DOHH2 (cell line): Measurements from ENCODE around the gene SEMA3E.

Experiments
- H3F3A ChIP-seq: fragments of 200-600 bp; sonication (generic), shearing (Covaris generic); 2 replicates; pipeline ENCODE4 v1.6.0; 2016; ENCODE audit warnings: antibody characterized with exemption, mild to moderate bottlenecking; ENCODE audit not compliant: control insufficient read depth, insufficient read depth
- H3K27ac ChIP-seq: fragments of 200-600 bp; sonication (generic); 2 replicates; pipeline ENCODE4 v1.5.1; 2014; ENCODE audit warnings: low read depth, mild to moderate bottlenecking, low read length, moderate library complexity
- H3K27me3 ChIP-seq: fragments of 200-600 bp; sonication (generic); 2 replicates; pipeline ENCODE4 v1.6.1; 2014; ENCODE audit warnings: mild to moderate bottlenecking, low read length, mixed read lengths; ENCODE audit not compliant: control insufficient read depth
- H3K36me3 ChIP-seq: fragments of 200-600 bp; sonication (generic); 2 replicates; pipeline ENCODE4 v1.6.1; 2014; ENCODE audit warnings: mild to moderate bottlenecking, low read length, moderate library complexity, mixed read lengths; ENCODE audit not compliant: control insufficient read depth
- H3K4me1 ChIP-seq: fragments of 200-600 bp; sonication (generic); 2 replicates; pipeline ENCODE4 v1.6.1; 2014; ENCODE audit warnings: mild to moderate bottlenecking, low read length, mixed read lengths; ENCODE audit not compliant: control insufficient read depth
- H3K4me2 ChIP-seq: fragments of 200-600 bp; sonication (generic); 2 replicates; pipeline ENCODE4 v1.6.0; 2014; ENCODE audit warnings: mild to moderate bottlenecking, low read length, moderate library complexity
- H3K4me3 ChIP-seq: fragments of 200-600 bp; sonication (generic); 2 replicates; pipeline ENCODE4 v1.5.1; 2014; ENCODE audit warnings: mild to moderate bottlenecking, low read length, mixed read lengths
- H3K79me2 ChIP-seq: fragments of 200-600 bp; sonication (generic); 2 replicates; pipeline ENCODE4 v1.6.1; 2014; ENCODE audit warnings: mild to moderate bottlenecking, low read length, mixed read lengths; ENCODE audit not compliant: control insufficient read depth
- H3K9me2 ChIP-seq: fragments of 200-600 bp; sonication (generic); replicated peaks from 2 replicates; pipeline ENCODE4 v1.6.1; 2014; ENCODE audit warnings: mild to moderate bottlenecking, low read length, mixed read lengths; ENCODE audit not compliant: control insufficient read depth
- H3K9me3 ChIP-seq: fragments of 200-600 bp; sonication (generic); 2 replicates; pipeline ENCODE4 v1.6.1; 2014; ENCODE audit warnings: antibody characterized with exemption, low read length, mixed read lengths; ENCODE audit not compliant: control insufficient read depth, insufficient read depth
- H4K20me1 ChIP-seq: fragments of 200-600 bp; sonication (generic); 2 replicates; pipeline ENCODE4 v1.6.0; 2014; ENCODE audit warnings: low read depth, mild to moderate bottlenecking, antibody characterized with exemption, low read length, moderate library complexity; ENCODE audit not compliant: control insufficient read depth, insufficient read depth
- CTCF ChIP-seq: fragments of 200-600 bp; sonication (generic); IDR thresholded peaks from one replicate; pipeline ENCODE4 v1.5.1; 2014; ENCODE audit warnings: antibody characterized with exemption, mild to moderate bottlenecking, low read depth, low read length; ENCODE audit not compliant: poor library complexity, severe bottlenecking
- EZH2phosphoT487 ChIP-seq: fragments of 200-600 bp; sonication (generic); IDR thresholded peaks from 2 replicates; pipeline ENCODE4 v1.6.1; 2017; ENCODE audit warnings: borderline replicate concordance, mild to moderate bottlenecking, antibody characterized with exemption, low read length, moderate library complexity, mixed read lengths

The SEMA3E gene

GRCh38 chr7:83640240-83640639 is 8.7 kb downstream of the SEMA3E start:
- no peaks in the 10 kb centered on the region for H3K4me1 ChIP-seq
- H3K9me2 ChIP-seq: no peaks in the 10 kb centered on the region; the same call in 1 of the 2 replicates
- no peaks in the 10 kb centered on the region for H3K27me3 ChIP-seq
- H3K4me3 ChIP-seq: no peak overlapping the region
- no peaks in the 10 kb centered on the region for H3K36me3 ChIP-seq
- no peaks in the 10 kb centered on the region for H4K20me1 ChIP-seq
- H3K4me2 ChIP-seq: no peak overlapping the region
- H3F3A ChIP-seq: no peaks in the 10 kb centered on the region
- no peaks in the 10 kb centered on the region for H3K79me2 ChIP-seq
- no peaks in the 10 kb centered on the region for H3K9me3 ChIP-seq
- TF ChIP-seq EZH2phosphoT487 (no peak), CTCF (no peak)
- no peak overlapping the region for H3K27ac ChIP-seq

GRCh38 chr7:83633516-83633915 is 15.4 kb downstream of the SEMA3E start:
- no peaks in the 10 kb centered on the region for H3K4me1 ChIP-seq
- no peaks in the 10 kb centered on the region for H3F3A ChIP-seq
- no peaks in the 10 kb centered on the region; the same call in 1 of the 2 replicates for H3K9me3 ChIP-seq
- H4K20me1 ChIP-seq: no peaks in the 10 kb centered on the region
- no peaks in the 10 kb centered on the region; the same call in 1 of the 2 replicates for H3K9me2 ChIP-seq
- H3K36me3 ChIP-seq: no peaks in the 10 kb centered on the region
- no peak overlapping the region for H3K4me2 ChIP-seq
- no peaks in the 10 kb centered on the region for H3K79me2 ChIP-seq
- H3K4me3 ChIP-seq: no peak overlapping the region
- no peaks in the 10 kb centered on the region for H3K27me3 ChIP-seq
- no peak overlapping the region for H3K27ac ChIP-seq
- TF ChIP-seq CTCF (no peak), EZH2phosphoT487 (no peak)

- no peak for TF ChIP-seq CTCF
- TF ChIP-seq EZH2phosphoT487: no peak
- no peak overlapping the region for H3K4me3 ChIP-seq
- H4K20me1 ChIP-seq: no peaks in the 10 kb centered on the region
- no peaks in the 10 kb centered on the region for H3K79me2 ChIP-seq
- H3K27me3 ChIP-seq: no peaks in the 10 kb centered on the region
- no peak overlapping the region for H3K27ac ChIP-seq
- no peaks in the 10 kb centered on the region; the same call in 1 of the 2 replicates for H3K9me2 ChIP-seq
- H3K4me1 ChIP-seq: no peaks in the 10 kb centered on the region
- no peak overlapping the region for H3K4me2 ChIP-seq
- no peaks in the 10 kb centered on the region; the same call in 1 of the 2 replicates for H3K9me3 ChIP-seq
- no peaks in the 10 kb centered on the region for H3K36me3 ChIP-seq
- no peaks in the 10 kb centered on the region for H3F3A ChIP-seq
These were observed 19.6 kb downstream of the SEMA3E start for GRCh38 chr7:83629117-83629880.
